GM23338 (cell line): Measurements from ENCODE around the gene CLSTN2. TPM values are rescaled to one million over a fixed set of nuclear protein-coding genes. Genes with fewer than 3 reads are reported as not detected.

Source experiments
- ATAC-seq: fragments of 200-7000 bp; cut with Tn5 transposase; 3 replicates; pipeline ENCODE4 v1.9.1; 2020
- DNase-seq: peaks from one replicate; pipeline ENCODE4 v3.0.0-alpha.2; 2015; ENCODE audit warnings: low spot score
- H2AFZ ChIP-seq: fragments of 200-600 bp; sonication (generic); 2 replicates; pipeline ENCODE4 v1.8.0; 2016; ENCODE audit warnings: antibody characterized with exemption, mild to moderate bottlenecking, moderate library complexity
- H3F3A ChIP-seq: fragments of 200-600 bp; sonication (generic); replicated peaks from 2 replicates; pipeline ENCODE4 v1.8.0; 2017; ENCODE audit warnings: antibody characterized with exemption, mixed run types, low read depth
- H3K27ac ChIP-seq: fragments of 200-600 bp; sonication (generic); 2 replicates; pipeline ENCODE4 v1.6.1; 2016; ENCODE audit warnings: low read depth
- H3K27me3 ChIP-seq: fragments of 200-600 bp; sonication (generic); 2 replicates; pipeline ENCODE4 v1.8.0; 2016; ENCODE audit warnings: mild to moderate bottlenecking, mixed run types, moderate library complexity; ENCODE audit not compliant: insufficient read depth
- H3K36me3 ChIP-seq: fragments of 200-600 bp; sonication (generic); 2 replicates; pipeline ENCODE4 v1.8.0; 2016; ENCODE audit warnings: mild to moderate bottlenecking; ENCODE audit not compliant: insufficient read depth
- H3K4me1 ChIP-seq: fragments of 200-600 bp; sonication (generic); 2 replicates; pipeline ENCODE4 v1.8.0; 2016; ENCODE audit warnings: mild to moderate bottlenecking, moderate library complexity; ENCODE audit not compliant: insufficient read depth
- H3K4me2 ChIP-seq: fragments of 200-600 bp; sonication (generic); 2 replicates; pipeline ENCODE4 v1.7.1; 2017; ENCODE audit warnings: mixed run types
- H3K4me3 ChIP-seq: fragments of 200-600 bp; sonication (generic); 2 replicates; pipeline ENCODE4 v1.6.1; 2016; ENCODE audit warnings: mixed run types
- H3K79me2 ChIP-seq: fragments of 200-600 bp; sonication (generic); replicated peaks from 2 replicates; pipeline ENCODE4 v1.8.0; 2017; ENCODE audit warnings: mild to moderate bottlenecking; ENCODE audit not compliant: insufficient read depth
- H3K9me2 ChIP-seq: fragments of 200-600 bp; sonication (generic); 2 replicates; pipeline ENCODE4 v1.8.0; 2017; ENCODE audit not compliant: insufficient read depth
- H4K20me1 ChIP-seq: fragments of 200-600 bp; sonication (generic); replicated peaks from 2 replicates; pipeline ENCODE4 v1.8.0; 2017; ENCODE audit warnings: mild to moderate bottlenecking; ENCODE audit not compliant: insufficient read depth
- H3K27ac Mint-ChIP-seq: 2 replicates; pipeline ENCODE4 v1.8.0; 2020; ENCODE audit warnings: inconsistent platforms, mild to moderate bottlenecking, moderate library complexity, mixed read lengths
- H3K27me3 Mint-ChIP-seq: 3 replicates; pipeline ENCODE4 v1.8.0; 2022; ENCODE audit warnings: low read depth, mild to moderate bottlenecking, moderate library complexity, mixed read lengths, inconsistent platforms; ENCODE audit not compliant: insufficient read depth, poor library complexity
- H3K36me3 Mint-ChIP-seq: 3 replicates; pipeline ENCODE4 v1.8.0; 2021; ENCODE audit warnings: low read depth, mild to moderate bottlenecking, inconsistent platforms, moderate library complexity, mixed read lengths
- H3K4me1 Mint-ChIP-seq: 3 replicates; pipeline ENCODE4 v1.8.0; 2020; ENCODE audit warnings: mild to moderate bottlenecking, inconsistent platforms, mixed read lengths
- H3K4me3 Mint-ChIP-seq: 3 replicates; pipeline ENCODE4 v1.8.0; 2021; ENCODE audit warnings: moderate library complexity, mild to moderate bottlenecking, inconsistent platforms, mixed read lengths
- H3K9me3 Mint-ChIP-seq: 3 replicates; pipeline ENCODE4 v1.8.0; 2020; ENCODE audit warnings: moderate library complexity, mild to moderate bottlenecking, inconsistent platforms, mixed read lengths
- CTCF ChIP-seq, 2 experiments: fragments of 200-600 bp in 1 of 2; sonication (generic) in 1 of 2; conservative IDR thresholded peaks; 2 replicates each; pipeline versions ENCODE4 v1.5.1 to v1.6.1; 2016 to 2017; ENCODE audit warnings: antibody characterized with exemption in 2 of 2, low read depth in 2 of 2, mild to moderate bottlenecking in 2 of 2, moderate library complexity in 1 of 2
- ZNF331 ChIP-seq: fragments of 250-450 bp; sonication (Bioruptor Pico); IDR thresholded peaks from 2 replicates; pipeline ENCODE4 v1.5.0; 2020; ENCODE audit warnings: low read depth, mild to moderate bottlenecking, moderate library complexity
- ZNF462 ChIP-seq: fragments of 250-450 bp; sonication (Bioruptor Pico); IDR thresholded peaks from 2 replicates; pipeline ENCODE4 v1.5.0; 2020; ENCODE audit warnings: mild to moderate bottlenecking, moderate library complexity
- polyA plus RNA-seq: library from polyadenylated mRNA; unstranded; fragments of >200 nt; fragmentation: Nextera tagmentation; extraction: Ambion mirVana; gene quantifications from 2 replicates; pipeline ENCODE4 v1.2.1, GENCODE V29; 2016
- total RNA-seq: library from RNA; depleted of rRNA; stranded (reverse); fragments of >200 nt; shearing (Covaris generic); gene quantifications from 2 replicates; pipeline ENCODE4 v1.2.3, GENCODE V29; 2014

Gene CLSTN2
- total and polyA plus RNA-seq, 2 experiments from 2014 or later = 0.11 to 0.83 TPM

GRCh38 chr3:140494970-140495369 is 560.0 kb downstream of the CLSTN2 start (continued):
- TF ChIP-seq ZNF462 (CRISPR knock-in tag) (no peak), CTCF (conservative IDR thresholded peaks at IDR 0.05; ENCODE audit: low read depth in 2 of 2) (no peak), ZNF331 (no peak)

- DNase-seq (no peak), ATAC-seq (no peak)
- H4K20me1 ChIP-seq = no peaks in the 10 kb centered on the region
- H3K9me2 ChIP-seq = 0 out of 2 replicates have a peak, but pooled peaks cover 4% of the 10 kb centered on the region
- H3K4me1 Mint-ChIP-seq = peaks cover 7% of the 10 kb centered on the region
- H3K36me3 ChIP-seq = no peaks in the 10 kb centered on the region
- no peaks in the 10 kb centered on the region for H3K79me2 ChIP-seq
- H3K27ac ChIP-seq = no peak overlapping the region
- H3K4me2 ChIP-seq = no peak overlapping the region
- peaks cover 3% of the 10 kb centered on the region; the same call in 1 of the 3 replicates for H3K9me3 Mint-ChIP-seq
- H3K4me1 ChIP-seq = peaks cover 5% of the 10 kb centered on the region
- H3K27me3 ChIP-seq = no peaks in the 10 kb centered on the region
- H3F3A ChIP-seq = no peaks in the 10 kb centered on the region
- peaks cover 3% of the 10 kb centered on the region for H3K27me3 Mint-ChIP-seq
- H3K4me3 Mint-ChIP-seq = no peak overlapping the region
- H2AFZ ChIP-seq = no peak overlapping the region
- no peak overlapping the region for H3K27ac Mint-ChIP-seq
- TF ChIP-seq CTCF (conservative IDR thresholded peaks at IDR 0.05; ENCODE audit: low read depth in 2 of 2) (peak in 1 of 2 experiments; percentile 29; a peak in 2 of 4 replicates), ZNF462 (CRISPR knock-in tag) (no peak)
- no peak overlapping the region for H3K4me3 ChIP-seq
- H3K36me3 Mint-ChIP-seq = no peaks in the 10 kb centered on the region
Observed at GRCh38 chr3:140497331-140497730, 562.3 kb downstream of the CLSTN2 start.
